Smooth muscle cell (in vitro differentiated cells): ENCODE results near the gene IRAK2. TPM values are rescaled to one million over a fixed set of nuclear protein-coding genes. Genes with fewer than 3 reads are reported as not detected.

Experiments
- DNase-seq: peaks from one replicate; lab custom pipeline; 2025; ENCODE audit not compliant: unreplicated experiment; lab: John Stamatoyannopoulos, UW
- H2AFZ ChIP-seq: fragments of 200-600 bp; sonication (generic); 2 replicates; pipeline ENCODE4 v1.6.0; 2016; ENCODE audit warnings: antibody characterized with exemption, low read depth, mild to moderate bottlenecking
- H3F3A ChIP-seq: fragments of 200-600 bp; sonication (generic); 2 replicates; pipeline ENCODE4 v1.6.0; 2017; ENCODE audit warnings: antibody characterized with exemption, low read depth
- H3K27ac ChIP-seq: fragments of 200-600 bp; sonication (generic); 2 replicates; pipeline ENCODE4 v1.5.1; 2016; ENCODE audit warnings: low read depth, mild to moderate bottlenecking
- H3K27me3 ChIP-seq: fragments of 200-600 bp; sonication (generic); 2 replicates; pipeline ENCODE4 v1.6.1; 2016; ENCODE audit warnings: low read depth, mild to moderate bottlenecking
- H3K36me3 ChIP-seq: fragments of 200-600 bp; sonication (generic); 2 replicates; pipeline ENCODE4 v1.5.1; 2016; ENCODE audit warnings: low read depth
- H3K4me1 ChIP-seq: fragments of 200-600 bp; sonication (generic); 2 replicates; pipeline ENCODE4 v1.5.1; 2016; ENCODE audit warnings: low read depth
- H3K4me2 ChIP-seq: fragments of 200-600 bp; sonication (generic); 2 replicates; pipeline ENCODE4 v1.6.0; 2016; ENCODE audit warnings: mild to moderate bottlenecking
- H3K4me3 ChIP-seq: fragments of 200-600 bp; sonication (generic); 2 replicates; pipeline ENCODE4 v1.5.1; 2016; ENCODE audit warnings: mild to moderate bottlenecking
- H3K79me2 ChIP-seq: fragments of 200-600 bp; sonication (generic); 2 replicates; pipeline ENCODE4 v1.6.0; 2016; ENCODE audit warnings: low read depth, mild to moderate bottlenecking
- H3K9ac ChIP-seq: fragments of 200-600 bp; sonication (generic); 2 replicates; pipeline ENCODE4 v1.6.0; 2016; ENCODE audit warnings: low read depth
- H3K9me3 ChIP-seq: fragments of 200-600 bp; sonication (generic); replicated peaks from 2 replicates; pipeline ENCODE4 v1.5.1; 2016; ENCODE audit warnings: low read depth
- H4K20me1 ChIP-seq: fragments of 200-600 bp; sonication (generic); 2 replicates; pipeline ENCODE4 v1.6.0; 2016; ENCODE audit warnings: low read depth
- CTCF ChIP-seq: fragments of 200-600 bp; sonication (generic); IDR thresholded peaks from 2 replicates; pipeline ENCODE4 v1.5.1; 2017; ENCODE audit warnings: borderline replicate concordance, mild to moderate bottlenecking, antibody characterized with exemption; ENCODE audit not compliant: insufficient read depth, poor library complexity, severe bottlenecking
- WGBS: methylation state at CpG from one replicate; pipeline ENCODE4 v1.1.7; 2016; ENCODE audit warnings: low lambda C conversion rate; 5-methylcytosine and 5-hydroxymethylcytosine counted together
- polyA plus RNA-seq: library from polyadenylated mRNA; unstranded; fragments of >200 nt; fragmentation: Nextera tagmentation; extraction: Ambion mirVana; gene quantifications from 2 replicates; pipeline ENCODE4 v1.2.1, GENCODE V29; 2016
- total RNA-seq: library from RNA; depleted of rRNA; stranded (reverse); fragments of >200 nt; gene quantifications from 2 replicates; pipeline ENCODE4 v1.2.3, GENCODE V29; 2014

IRAK2 gene
- total and polyA plus RNA-seq, 2 experiments from 2014 or later, result 3.3 to 3.4 TPM

GRCh38 chr3:10228248-10228950, 63.7 kb downstream of the IRAK2 start:
- Histone ChIP-seq H2AFZ (no peak overlapping the region), H3K9me3 (no peaks in the 10 kb centered on the region), H3K9ac (no peak overlapping the region), H3F3A (no peaks in the 10 kb centered on the region), H3K4me1 (no peaks in the 10 kb centered on the region), H3K79me2 (no peaks in the 10 kb centered on the region), H3K27me3 (no peaks in the 10 kb centered on the region), H3K36me3 (no peaks in the 10 kb centered on the region), H4K20me1 (no peaks in the 10 kb centered on the region), H3K4me3 (no peak overlapping the region), H3K4me2 (no peak overlapping the region), H3K27ac (no peak overlapping the region)
- DNase-seq, result no peak
- TF ChIP-seq CTCF, result no peak
- WGBS, result 79% methylated on average over 4 of the region's 4 CpGs

- H2AFZ ChIP-seq, result no peak overlapping the region
- no peak overlapping the region for H3K9ac ChIP-seq
- 98% methylated on average over 7 of the region's 7 CpGs for WGBS
- no peaks in the 10 kb centered on the region for H3K79me2 ChIP-seq
- H3F3A ChIP-seq, result no peaks in the 10 kb centered on the region
- H3K4me3 ChIP-seq, result no peak overlapping the region
- H3K27ac ChIP-seq, result no peak overlapping the region
- no peak for DNase-seq
- no peaks in the 10 kb centered on the region for H3K36me3 ChIP-seq
- no peak overlapping the region for H3K4me2 ChIP-seq
- no peak for TF ChIP-seq CTCF
- no peaks in the 10 kb centered on the region for H3K9me3 ChIP-seq
- no peaks in the 10 kb centered on the region for H3K27me3 ChIP-seq
- no peaks in the 10 kb centered on the region for H4K20me1 ChIP-seq
- H3K4me1 ChIP-seq, result no peaks in the 10 kb centered on the region
Measured at GRCh38 chr3:10229576-10229975, 64.9 kb downstream of the IRAK2 start.

GRCh38 chr3:10232137-10232536, 67.4 kb downstream of the IRAK2 start:
- no peaks in the 10 kb centered on the region for H3K9me3 ChIP-seq
- DNase-seq, result no peak
- no peak overlapping the region for H2AFZ ChIP-seq
- H4K20me1 ChIP-seq, result no peaks in the 10 kb centered on the region
- TF ChIP-seq CTCF, result no peak
- no peaks in the 10 kb centered on the region for H3K36me3 ChIP-seq
- H3K9ac ChIP-seq, result no peak overlapping the region
- no peaks in the 10 kb centered on the region for H3K27me3 ChIP-seq
- no peaks in the 10 kb centered on the region for H3F3A ChIP-seq
- 93% methylated on average over 7 of the region's 7 CpGs for WGBS
- no peak overlapping the region for H3K27ac ChIP-seq
- H3K4me3 ChIP-seq, result no peak overlapping the region
- no peaks in the 10 kb centered on the region for H3K4me1 ChIP-seq
- no peaks in the 10 kb centered on the region for H3K79me2 ChIP-seq
- H3K4me2 ChIP-seq, result no peak overlapping the region

GRCh38 chr3:10233988-10234387, 69.3 kb downstream of the IRAK2 start:
- Histone ChIP-seq H3K79me2 (no peaks in the 10 kb centered on the region), H3K27me3 (no peaks in the 10 kb centered on the region), H3K4me3 (no peak overlapping the region), H3K27ac (no peak overlapping the region), H2AFZ (no peak overlapping the region), H4K20me1 (no peaks in the 10 kb centered on the region), H3K4me1 (no peaks in the 10 kb centered on the region), H3F3A (no peaks in the 10 kb centered on the region), H3K36me3 (no peaks in the 10 kb centered on the region), H3K4me2 (no peak overlapping the region), H3K9me3 (no peaks in the 10 kb centered on the region), H3K9ac (no peak overlapping the region)
- no peak for DNase-seq
- 96% methylated on average over 13 of the region's 13 CpGs for WGBS
- TF ChIP-seq CTCF, result no peak
